SK-N-SH treated with all-trans-retinoic acid at 6 μM for 48 hours (cell line): ENCODE measurements around the gene GIMAP8.

Source experiments
- ATAC-seq: fragments of 200-7000 bp; cut with Tn5 transposase; 3 replicates; pipeline ENCODE4 v1.9.1; 2020; ENCODE audit warnings: mild to moderate bottlenecking, moderate library complexity
- ARNTL ChIP-seq: fragments of 450-650 bp; formaldehyde crosslinking; IDR thresholded peaks from 2 replicates; pipeline ENCODE4 v1.5.0; 2020; ENCODE audit warnings: low read depth, mild to moderate bottlenecking, moderate library complexity, borderline replicate concordance
- CSDC2 ChIP-seq: fragments of 250-450 bp; sonication (Bioruptor Pico); IDR thresholded peaks from 2 replicates; pipeline ENCODE4 v1.5.0; 2020; ENCODE audit warnings: mild to moderate bottlenecking, moderate library complexity
- ESRRG ChIP-seq: fragments of 250-450 bp; sonication (Bioruptor Pico); IDR thresholded peaks from 2 replicates; pipeline ENCODE4 v1.6.1; 2021; ENCODE audit warnings: mild to moderate bottlenecking
- GLIS3 ChIP-seq: fragments of 250-450 bp; sonication (Bioruptor Pico); IDR thresholded peaks from 2 replicates; pipeline ENCODE4 v1.5.0; 2020; ENCODE audit warnings: mild to moderate bottlenecking, moderate library complexity
- ISL1 ChIP-seq: fragments of 250-450 bp; sonication (Bioruptor Pico); IDR thresholded peaks from 2 replicates; pipeline ENCODE4 v2.1.2; 2022; ENCODE audit warnings: mild to moderate bottlenecking, moderate library complexity
- OSR1 ChIP-seq: fragments of 250-450 bp; sonication (Bioruptor Pico); IDR thresholded peaks from 2 replicates; pipeline ENCODE4 v1.8.0; 2022; ENCODE audit warnings: moderate library complexity, mild to moderate bottlenecking, inconsistent platforms
- PPARA ChIP-seq: fragments of 250-450 bp; sonication (Bioruptor Pico); IDR thresholded peaks from 2 replicates; pipeline ENCODE4 v1.5.0; 2020; ENCODE audit warnings: mild to moderate bottlenecking, borderline replicate concordance
- RARB ChIP-seq: fragments of 250-450 bp; sonication (Bioruptor Pico); IDR thresholded peaks from 2 replicates; pipeline ENCODE4 v1.8.0; 2021; ENCODE audit warnings: mild to moderate bottlenecking, moderate library complexity
- SNAI2 ChIP-seq: fragments of 250-450 bp; sonication (Bioruptor Pico); IDR thresholded peaks from 2 replicates; pipeline ENCODE4 v1.5.0; 2020; ENCODE audit warnings: mild to moderate bottlenecking, moderate library complexity
- TCF4 ChIP-seq: fragments of 250-450 bp; sonication (Bioruptor Pico); IDR thresholded peaks from 2 replicates; pipeline ENCODE4 v1.8.0; 2021; ENCODE audit warnings: mild to moderate bottlenecking, moderate library complexity, borderline replicate concordance
- TOX ChIP-seq: fragments of 250-450 bp; sonication (Bioruptor Pico); IDR thresholded peaks from 2 replicates; pipeline ENCODE4 v1.8.0; 2021; ENCODE audit warnings: mild to moderate bottlenecking, moderate library complexity, borderline replicate concordance
- ZC3H10 ChIP-seq: fragments of 250-450 bp; sonication (Bioruptor Pico); IDR thresholded peaks from 2 replicates; pipeline ENCODE4 v1.5.1; 2021; ENCODE audit warnings: mild to moderate bottlenecking, moderate library complexity
- ZFP3 ChIP-seq: fragments of 250-450 bp; sonication (Bioruptor Pico); IDR thresholded peaks from 2 replicates; pipeline ENCODE4 v1.5.0; 2020; ENCODE audit warnings: mild to moderate bottlenecking, moderate library complexity
- ZNF565 ChIP-seq: fragments of 450-650 bp; formaldehyde crosslinking; conservative IDR thresholded peaks from 2 replicates; pipeline ENCODE4 v1.5.0; 2020; ENCODE audit warnings: low read depth, mild to moderate bottlenecking, moderate library complexity
- ZNF70 ChIP-seq: fragments of 450-650 bp; formaldehyde crosslinking; IDR thresholded peaks from 2 replicates; pipeline ENCODE4 v1.5.0; 2020; ENCODE audit warnings: mild to moderate bottlenecking, moderate library complexity
- ZNF8 ChIP-seq: fragments of 450-650 bp; formaldehyde crosslinking; IDR thresholded peaks from 2 replicates; pipeline ENCODE4 v1.5.0; 2020; ENCODE audit warnings: mild to moderate bottlenecking, moderate library complexity
- TF ChIP-seq, protein P1 (sequence below): fragments of 250-450 bp; sonication (Bioruptor Pico); IDR thresholded peaks from 2 replicates; pipeline ENCODE4 v1.8.0; 2020; ENCODE audit warnings: mild to moderate bottlenecking, moderate library complexity, borderline replicate concordance
- TF ChIP-seq, protein P2 (sequence below): fragments of 250-450 bp; sonication (Bioruptor Pico); IDR thresholded peaks from 2 replicates; pipeline ENCODE4 v1.8.0; 2021; ENCODE audit warnings: low read depth, mild to moderate bottlenecking, moderate library complexity, borderline replicate concordance
- TF ChIP-seq, protein P3 (sequence below): fragments of 250-450 bp; sonication (Bioruptor Pico); IDR thresholded peaks from 2 replicates; pipeline ENCODE4 v1.5.1; 2020; ENCODE audit warnings: low read depth, mild to moderate bottlenecking, moderate library complexity
- TF ChIP-seq, protein P4 (sequence below): fragments of 250-450 bp; sonication (Bioruptor Pico); IDR thresholded peaks from 2 replicates; pipeline ENCODE4 v1.5.1; 2021; ENCODE audit warnings: mild to moderate bottlenecking, moderate library complexity
- TF ChIP-seq, protein P5 (sequence below): fragments of 250-450 bp; sonication (Bioruptor Pico); IDR thresholded peaks from 2 replicates; pipeline ENCODE4 v1.5.0; 2020; ENCODE audit warnings: mild to moderate bottlenecking, moderate library complexity

GIMAP8 gene

DNA sequence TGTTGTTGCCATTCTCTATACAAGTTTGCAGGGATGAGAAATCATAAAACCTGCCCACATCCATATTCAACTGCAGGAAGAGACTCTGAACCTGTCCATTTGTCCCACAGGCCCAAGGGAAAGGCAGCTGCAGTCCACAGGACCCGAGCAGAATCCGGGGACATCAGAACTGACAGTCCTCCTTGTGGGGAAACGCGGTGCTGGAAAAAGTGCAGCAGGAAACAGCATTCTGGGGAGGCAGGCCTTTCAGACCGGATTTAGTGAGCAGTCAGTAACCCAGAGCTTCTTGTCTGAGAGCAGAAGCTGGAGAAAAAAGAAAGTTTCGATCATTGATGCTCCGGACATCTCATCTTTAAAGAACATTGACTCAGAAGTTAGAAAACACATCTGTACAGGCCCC, 23.5 kb downstream of the GIMAP8 start:
- ATAC-seq, result no peak
- TF ChIP-seq ZC3H10 (CRISPR knock-in tag) (no peak), ZFP3 (no peak), TCF4 (no peak), ARNTL (CRISPR knock-in tag) (no peak), ESRRG (CRISPR knock-in tag) (no peak), GLIS3 (CRISPR knock-in tag) (no peak), CSDC2 (CRISPR knock-in tag) (no peak), ZNF8 (CRISPR knock-in tag) (no peak), PPARA (CRISPR knock-in tag) (no peak), SNAI2 (no peak), ZNF565 (CRISPR knock-in tag) (no peak), RARB (CRISPR knock-in tag) (no peak)
- TF ChIP-seq, protein P1, sequence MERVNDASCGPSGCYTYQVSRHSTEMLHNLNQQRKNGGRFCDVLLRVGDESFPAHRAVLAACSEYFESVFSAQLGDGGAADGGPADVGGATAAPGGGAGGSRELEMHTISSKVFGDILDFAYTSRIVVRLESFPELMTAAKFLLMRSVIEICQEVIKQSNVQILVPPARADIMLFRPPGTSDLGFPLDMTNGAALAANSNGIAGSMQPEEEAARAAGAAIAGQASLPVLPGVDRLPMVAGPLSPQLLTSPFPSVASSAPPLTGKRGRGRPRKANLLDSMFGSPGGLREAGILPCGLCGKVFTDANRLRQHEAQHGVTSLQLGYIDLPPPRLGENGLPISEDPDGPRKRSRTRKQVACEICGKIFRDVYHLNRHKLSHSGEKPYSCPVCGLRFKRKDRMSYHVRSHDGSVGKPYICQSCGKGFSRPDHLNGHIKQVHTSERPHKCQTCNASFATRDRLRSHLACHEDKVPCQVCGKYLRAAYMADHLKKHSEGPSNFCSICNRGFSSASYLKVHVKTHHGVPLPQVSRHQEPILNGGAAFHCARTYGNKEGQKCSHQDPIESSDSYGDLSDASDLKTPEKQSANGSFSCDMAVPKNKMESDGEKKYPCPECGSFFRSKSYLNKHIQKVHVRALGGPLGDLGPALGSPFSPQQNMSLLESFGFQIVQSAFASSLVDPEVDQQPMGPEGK (CRISPR knock-in tag), result no peak
- TF ChIP-seq, protein P2, sequence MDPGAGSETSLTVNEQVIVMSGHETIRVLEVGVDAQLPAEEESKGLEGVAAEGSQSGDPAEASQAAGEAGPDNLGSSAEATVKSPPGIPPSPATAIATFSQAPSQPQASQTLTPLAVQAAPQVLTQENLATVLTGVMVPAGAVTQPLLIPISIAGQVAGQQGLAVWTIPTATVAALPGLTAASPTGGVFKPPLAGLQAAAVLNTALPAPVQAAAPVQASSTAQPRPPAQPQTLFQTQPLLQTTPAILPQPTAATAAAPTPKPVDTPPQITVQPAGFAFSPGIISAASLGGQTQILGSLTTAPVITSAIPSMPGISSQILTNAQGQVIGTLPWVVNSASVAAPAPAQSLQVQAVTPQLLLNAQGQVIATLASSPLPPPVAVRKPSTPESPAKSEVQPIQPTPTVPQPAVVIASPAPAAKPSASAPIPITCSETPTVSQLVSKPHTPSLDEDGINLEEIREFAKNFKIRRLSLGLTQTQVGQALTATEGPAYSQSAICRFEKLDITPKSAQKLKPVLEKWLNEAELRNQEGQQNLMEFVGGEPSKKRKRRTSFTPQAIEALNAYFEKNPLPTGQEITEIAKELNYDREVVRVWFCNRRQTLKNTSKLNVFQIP (CRISPR knock-in tag), result no peak
- TF ChIP-seq, protein P3, sequence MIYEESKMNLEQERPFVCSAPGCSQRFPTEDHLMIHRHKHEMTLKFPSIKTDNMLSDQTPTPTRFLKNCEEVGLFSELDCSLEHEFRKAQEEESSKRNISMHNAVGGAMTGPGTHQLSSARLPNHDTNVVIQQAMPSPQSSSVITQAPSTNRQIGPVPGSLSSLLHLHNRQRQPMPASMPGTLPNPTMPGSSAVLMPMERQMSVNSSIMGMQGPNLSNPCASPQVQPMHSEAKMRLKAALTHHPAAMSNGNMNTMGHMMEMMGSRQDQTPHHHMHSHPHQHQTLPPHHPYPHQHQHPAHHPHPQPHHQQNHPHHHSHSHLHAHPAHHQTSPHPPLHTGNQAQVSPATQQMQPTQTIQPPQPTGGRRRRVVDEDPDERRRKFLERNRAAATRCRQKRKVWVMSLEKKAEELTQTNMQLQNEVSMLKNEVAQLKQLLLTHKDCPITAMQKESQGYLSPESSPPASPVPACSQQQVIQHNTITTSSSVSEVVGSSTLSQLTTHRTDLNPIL, result no peak

DNA sequence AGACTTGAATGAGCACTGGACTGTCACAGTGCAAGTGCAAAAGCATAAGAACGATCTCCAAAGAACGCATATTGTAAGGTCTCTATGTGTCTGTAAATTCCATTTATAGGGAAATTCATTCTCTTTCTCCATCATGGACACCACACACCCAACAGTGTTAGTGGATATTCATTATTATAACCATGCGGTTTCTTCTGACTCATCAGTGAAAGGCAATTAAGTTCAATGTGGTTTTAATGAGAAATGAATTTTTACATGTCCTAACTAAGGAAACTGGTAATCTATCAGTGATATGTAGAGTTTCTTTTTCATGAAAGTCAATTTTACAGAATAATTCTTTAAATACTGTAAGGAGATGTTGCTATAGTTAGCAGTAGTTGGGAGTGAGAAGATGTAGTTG, 25.9 kb downstream of the GIMAP8 start:
- no peak for ATAC-seq
- TF ChIP-seq, protein P2 (CRISPR knock-in tag), result no peak
- no peak for TF ChIP-seq OSR1 (CRISPR knock-in tag)
- TF ChIP-seq TOX, result no peak
- TF ChIP-seq ISL1 (CRISPR knock-in tag), result no peak
- TF ChIP-seq TCF4, result no peak

DNA sequence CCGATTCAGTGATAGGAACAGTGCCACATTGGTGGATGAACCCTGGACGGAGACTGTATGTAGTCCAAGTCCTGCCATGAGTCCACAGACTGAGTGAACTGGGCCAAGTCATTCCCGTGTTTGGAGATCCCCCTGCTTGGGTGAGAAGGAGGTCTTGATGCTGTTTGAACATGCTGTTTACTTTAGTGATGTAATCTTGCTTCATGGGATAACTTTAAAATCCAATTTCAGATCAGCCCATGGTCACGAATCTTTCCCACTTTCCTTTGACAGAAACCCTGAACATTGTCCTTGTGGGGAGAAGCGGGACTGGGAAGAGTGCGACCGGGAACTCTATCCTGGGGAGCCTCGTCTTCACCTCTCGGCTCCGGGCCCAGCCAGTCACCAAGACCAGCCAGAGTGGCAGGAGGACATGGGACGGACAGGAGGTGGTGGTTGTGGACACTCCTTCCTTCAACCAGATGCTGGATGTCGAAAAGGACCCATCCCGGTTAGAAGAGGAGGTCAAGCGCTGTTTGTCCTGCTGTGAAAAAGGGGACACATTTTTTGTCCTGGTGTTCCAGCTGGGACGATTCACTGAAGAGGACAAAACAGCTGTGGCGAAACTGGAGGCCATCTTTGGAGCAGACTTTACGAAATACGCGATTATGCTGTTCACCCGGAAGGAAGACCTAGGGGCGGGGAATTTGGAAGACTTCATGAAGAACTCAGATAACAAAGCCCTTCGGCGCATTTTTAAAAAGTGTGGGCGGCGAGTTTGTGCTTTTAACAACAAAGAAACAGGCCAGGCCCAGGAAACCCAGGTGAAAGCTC, 26.6 kb downstream of the GIMAP8 start:
- no peak for ATAC-seq
- TF ChIP-seq, protein P4, sequence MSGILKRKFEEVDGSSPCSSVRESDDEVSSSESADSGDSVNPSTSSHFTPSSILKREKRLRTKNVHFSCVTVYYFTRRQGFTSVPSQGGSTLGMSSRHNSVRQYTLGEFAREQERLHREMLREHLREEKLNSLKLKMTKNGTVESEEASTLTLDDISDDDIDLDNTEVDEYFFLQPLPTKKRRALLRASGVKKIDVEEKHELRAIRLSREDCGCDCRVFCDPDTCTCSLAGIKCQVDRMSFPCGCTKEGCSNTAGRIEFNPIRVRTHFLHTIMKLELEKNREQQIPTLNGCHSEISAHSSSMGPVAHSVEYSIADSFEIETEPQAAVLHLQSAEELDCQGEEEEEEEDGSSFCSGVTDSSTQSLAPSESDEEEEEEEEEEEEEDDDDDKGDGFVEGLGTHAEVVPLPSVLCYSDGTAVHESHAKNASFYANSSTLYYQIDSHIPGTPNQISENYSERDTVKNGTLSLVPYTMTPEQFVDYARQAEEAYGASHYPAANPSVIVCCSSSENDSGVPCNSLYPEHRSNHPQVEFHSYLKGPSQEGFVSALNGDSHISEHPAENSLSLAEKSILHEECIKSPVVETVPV (CRISPR knock-in tag), result no peak
- TF ChIP-seq, protein P2 (CRISPR knock-in tag), result no peak
- TF ChIP-seq, protein P1 (CRISPR knock-in tag), result no peak
- TF ChIP-seq, protein P5, sequence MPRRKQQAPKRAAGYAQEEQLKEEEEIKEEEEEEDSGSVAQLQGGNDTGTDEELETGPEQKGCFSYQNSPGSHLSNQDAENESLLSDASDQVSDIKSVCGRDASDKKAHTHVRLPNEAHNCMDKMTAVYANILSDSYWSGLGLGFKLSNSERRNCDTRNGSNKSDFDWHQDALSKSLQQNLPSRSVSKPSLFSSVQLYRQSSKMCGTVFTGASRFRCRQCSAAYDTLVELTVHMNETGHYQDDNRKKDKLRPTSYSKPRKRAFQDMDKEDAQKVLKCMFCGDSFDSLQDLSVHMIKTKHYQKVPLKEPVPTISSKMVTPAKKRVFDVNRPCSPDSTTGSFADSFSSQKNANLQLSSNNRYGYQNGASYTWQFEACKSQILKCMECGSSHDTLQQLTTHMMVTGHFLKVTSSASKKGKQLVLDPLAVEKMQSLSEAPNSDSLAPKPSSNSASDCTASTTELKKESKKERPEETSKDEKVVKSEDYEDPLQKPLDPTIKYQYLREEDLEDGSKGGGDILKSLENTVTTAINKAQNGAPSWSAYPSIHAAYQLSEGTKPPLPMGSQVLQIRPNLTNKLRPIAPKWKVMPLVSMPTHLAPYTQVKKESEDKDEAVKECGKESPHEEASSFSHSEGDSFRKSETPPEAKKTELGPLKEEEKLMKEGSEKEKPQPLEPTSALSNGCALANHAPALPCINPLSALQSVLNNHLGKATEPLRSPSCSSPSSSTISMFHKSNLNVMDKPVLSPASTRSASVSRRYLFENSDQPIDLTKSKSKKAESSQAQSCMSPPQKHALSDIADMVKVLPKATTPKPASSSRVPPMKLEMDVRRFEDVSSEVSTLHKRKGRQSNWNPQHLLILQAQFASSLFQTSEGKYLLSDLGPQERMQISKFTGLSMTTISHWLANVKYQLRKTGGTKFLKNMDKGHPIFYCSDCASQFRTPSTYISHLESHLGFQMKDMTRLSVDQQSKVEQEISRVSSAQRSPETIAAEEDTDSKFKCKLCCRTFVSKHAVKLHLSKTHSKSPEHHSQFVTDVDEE (CRISPR knock-in tag), result no peak
- TF ChIP-seq ZNF70 (CRISPR knock-in tag), result no peak
- TF ChIP-seq CSDC2 (CRISPR knock-in tag), result no peak
- no peak for TF ChIP-seq OSR1 (CRISPR knock-in tag)
